Right lobe of liver (tissue), 6 donors: ENCODE data around the gene UVRAG. TPM values are rescaled to one million over a fixed set of nuclear protein-coding genes. Genes with fewer than 3 reads are reported as not detected.

Source experiments
- ATAC-seq, 4 donors: fragments of 200-7000 bp; cut with Tn5 transposase; one replicate each; pipeline ENCODE4 v1.9.1; 2020; ENCODE audit warnings: mild to moderate bottlenecking in 4 of 4, moderate library complexity in 4 of 4
- DNase-seq, 3 donors: peaks; one replicate each; pipeline ENCODE4 v3.0.0-alpha.2; 2020
- H3K27ac ChIP-seq, 3 donors: fragments of 200-600 bp; one replicate each; pipeline ENCODE4 v1.8.0; 2022
- H3K27me3 ChIP-seq, 2 donors: fragments of 200-600 bp; one replicate each; pipeline ENCODE4 v1.8.0; 2022
- H3K36me3 ChIP-seq, 4 donors: fragments of 200-600 bp; sonication (generic) in 1 of 4; one replicate each; pipeline versions ENCODE4 v1.5.1 to v1.8.0; 2017 to 2022; ENCODE audit warnings: control low read depth in 1 of 4
- H3K4me1 ChIP-seq, 4 donors: fragments of 200-600 bp; sonication (generic) in 1 of 4; one replicate each; pipeline versions ENCODE4 v1.5.1 to v1.8.0; 2017 to 2022; ENCODE audit warnings: control low read depth in 1 of 4
- H3K4me3 ChIP-seq, 3 donors: fragments of 200-600 bp; one replicate each; pipeline ENCODE4 v1.8.0; 2022
- H3K9me3 ChIP-seq, 4 donors: fragments of 200-600 bp; sonication (generic) in 1 of 4; one replicate each; pipeline versions ENCODE4 v1.5.1 to v1.8.0; 2017 to 2022; ENCODE audit warnings: control low read depth in 1 of 4
- CTCF ChIP-seq, 4 donors: fragments of 200-600 bp in 3 of 4; fragments of 450-650 bp in 1 of 4; IDR thresholded peaks; one replicate each; pipeline versions ENCODE4 v1.5.1 to v1.8.0; 2016 to 2022; ENCODE audit warnings: antibody characterized with exemption in 4 of 4, mild to moderate bottlenecking in 2 of 4
- POLR2A ChIP-seq: fragments of 450-650 bp; IDR thresholded peaks from one replicate; pipeline ENCODE4 v1.6.1; 2017; ENCODE audit warnings: antibody characterized with exemption, mild to moderate bottlenecking
- WGBS: methylation state at CpG from one replicate; pipeline ENCODE4 v1.1.6; 2018; ENCODE audit warnings: low coverage, low lambda C conversion rate; ENCODE audit not compliant: insufficient coverage; ENCODE audit errors: missing lambda C conversion rate; 5-methylcytosine and 5-hydroxymethylcytosine counted together
- intact Hi-C, 2 donors: fragments of 100-400 bp; cut with DNase I; formaldehyde crosslinking; loops; one replicate each; pipeline versions ENCODE4 v1.11.2 to v1.14.1; 2022
- total RNA-seq, 6 experiments: library from RNA; depleted of rRNA in 2 of 6; stranded (reverse); fragments of >200 nt in 2 of 6; fragmentation: NEBNext Ultra II Directional in 3 of 6; extraction: Animal tissue kit (Norgen Biotek cat#: 25700) in 3 of 6; gene quantifications; one replicate each; pipeline versions ENCODE4 v1.1.0 to v1.2.4, GENCODE V29; 2016 to 2023
- donor health status: DM: no; HTN: yes; CAD: no.
- donor health status: DM: no; HTN: no; CAD: no.
- donor health status: DM: no; HTN: no; CAD: no.
- donor health status: DM: no; HTN: yes; CAD: no.
- donor health status: DM: no; HTN: yes; CAD: no.

UVRAG gene
- total RNA-seq, 6 experiments from 2014 or later: 8.8 to 12.6 (median 10.3) TPM

- H3K27ac ChIP-seq: no peak overlapping the region
- H3K9me3 ChIP-seq: no peaks in the 10 kb centered on the region
- no peaks in the 10 kb centered on the region for H3K36me3 ChIP-seq
- no peak for DNase-seq
- no peak overlapping the region for H3K4me3 ChIP-seq
- intact Hi-C loops: no loop called here
- TF ChIP-seq POLR2A (no peak), CTCF (IDR thresholded peaks at IDR 0.05) (no peak)
- 85% methylated on average over 1 of the region's 1 CpG for WGBS
- no peaks in the 10 kb centered on the region for H3K27me3 ChIP-seq
- ATAC-seq: no peak
- no peaks in the 10 kb centered on the region for H3K4me1 ChIP-seq
Measured at GRCh38 chr11:76090821-76091220, 275.8 kb downstream of the UVRAG start.

- no peak for ATAC-seq
- Histone ChIP-seq H3K9me3 (no peaks in the 10 kb centered on the region), H3K27ac (no peak overlapping the region), H3K36me3 (no peaks in the 10 kb centered on the region), H3K27me3 (no peaks in the 10 kb centered on the region), H3K4me1 (no peaks in the 10 kb centered on the region), H3K4me3 (no peak overlapping the region)
- intact Hi-C loops: no loop called here
- 95% methylated on average over 4 of the region's 4 CpGs for WGBS
- DNase-seq: no peak
- TF ChIP-seq CTCF (IDR thresholded peaks at IDR 0.05): no peak
- TF ChIP-seq POLR2A: no peak
Measured at GRCh38 chr11:76094740-76095139, 279.7 kb downstream of the UVRAG start.

GRCh38 chr11:76095891-76096290 is 280.9 kb downstream of the UVRAG start:
- ATAC-seq (no peak), DNase-seq (no peak)
- no peaks in the 10 kb centered on the region for H3K4me1 ChIP-seq
- intact Hi-C loops: no loop called here
- H3K36me3 ChIP-seq: no peaks in the 10 kb centered on the region
- no peaks in the 10 kb centered on the region for H3K27me3 ChIP-seq
- H3K9me3 ChIP-seq: no peaks in the 10 kb centered on the region
- no peak for TF ChIP-seq CTCF (IDR thresholded peaks at IDR 0.05)
- TF ChIP-seq POLR2A: no peak
- no peak overlapping the region for H3K27ac ChIP-seq
- H3K4me3 ChIP-seq: no peak overlapping the region

GRCh38 chr11:76096552-76096951 is 281.5 kb downstream of the UVRAG start:
- no peak for TF ChIP-seq CTCF (IDR thresholded peaks at IDR 0.05)
- TF ChIP-seq POLR2A: no peak

GRCh38 chr11:76102802-76103201 is 287.8 kb downstream of the UVRAG start:
- 0% methylated on average over 1 of the region's 1 CpG for WGBS
- Histone ChIP-seq H3K4me3 (no peak overlapping the region), H3K27ac (no peak overlapping the region), H3K4me1 (no peaks in the 10 kb centered on the region), H3K36me3 (no peaks in the 10 kb centered on the region), H3K9me3 (no peaks in the 10 kb centered on the region), H3K27me3 (no peaks in the 10 kb centered on the region)
- ATAC-seq: peak in 1 of 4 donors; percentile 45
- intact Hi-C loops: no loop called here
- TF ChIP-seq POLR2A (no peak), CTCF (IDR thresholded peaks at IDR 0.05) (no peak)
- no peak for DNase-seq

More at GRCh38 chr11:76096552-76096951, 281.5 kb downstream of the UVRAG start:
- Histone ChIP-seq H3K4me3 (no peak overlapping the region), H3K36me3 (no peaks in the 10 kb centered on the region), H3K4me1 (no peaks in the 10 kb centered on the region), H3K27ac (no peak overlapping the region), H3K9me3 (no peaks in the 10 kb centered on the region), H3K27me3 (no peaks in the 10 kb centered on the region)
- DNase-seq (no peak), ATAC-seq (no peak)
- intact Hi-C loops: no loop called here
- whole genome bisulfite sequencing: 100% methylated on average over 3 of the region's 6 CpGs
